BJ (cell line): ENCODE data around the gene ABCA7. TPM values are rescaled to one million over a fixed set of nuclear protein-coding genes. Genes with fewer than 3 reads are reported as not detected.

ENCODE experiments used
- CTCF ChIA-PET: fragments of 350-600 bp; formaldehyde crosslinking; extraction: SDS; loops from one replicate; lab custom pipeline; 2021; ENCODE audit warnings: antibody characterized with exemption, inconsistent platforms; lab: Yijun Ruan, JAX
- POLR2A ChIA-PET: fragments of 300-600 bp; sonication (Branson Sonifier 250); formaldehyde crosslinking; extraction: SDS; loops from one replicate; lab custom pipeline; 2021; ENCODE audit warnings: antibody characterized with exemption; lab: Charles Lee
- DNase-seq: peaks from one replicate; pipeline ENCODE4 v3.0.0-alpha.2; 2011; ENCODE audit warnings: low read depth
- H3K27me3 ChIP-seq: 2 replicates; pipeline ENCODE4 v1.6.0; 2011; ENCODE audit warnings: low read length; ENCODE audit not compliant: control insufficient read depth, insufficient read depth
- H3K36me3 ChIP-seq: 2 replicates; pipeline ENCODE4 v1.5.1; 2011; ENCODE audit warnings: low read length; ENCODE audit not compliant: control insufficient read depth, insufficient read depth
- H3K4me3 ChIP-seq: 2 replicates; pipeline ENCODE4 v1.5.1; 2011; ENCODE audit warnings: low read depth, mild to moderate bottlenecking, control low read depth, low read length
- CTCF ChIP-seq: IDR thresholded peaks from 2 replicates; pipeline ENCODE4 v1.5.1; 2011; ENCODE audit warnings: low read depth, mild to moderate bottlenecking, control low read depth, inconsistent platforms, low read length, moderate library complexity; ENCODE audit not compliant: insufficient read depth
- polyA plus RNA-seq: library from polyadenylated mRNA; depleted of rRNA; stranded (reverse); fragments of >200 nt; gene quantifications from 2 replicates; pipeline ENCODE4 v1.2.3, GENCODE V29; 2011

The ABCA7 gene
- polyA plus RNA-seq, 1 experiment: 1.9 TPM

GRCh38 chr19:1102407-1103131 is 62.7 kb downstream of the ABCA7 start:
- peak; percentile 98 for DNase-seq
- no peaks in the 10 kb centered on the region for H3K27me3 ChIP-seq
- no peak for TF ChIP-seq CTCF
- ChIA-PET POLR2A (interaction anchor here (0.6 kb wide), 1 partner anchor 489 kb away, joined by 6 read pairs; no protein-coding TSS in a partner anchor), CTCF (interaction anchor here (0.6 to 5.6 kb wide), 6 partner anchors 11 to 470 kb away, joined by 3 to 29 read pairs (median 4); partner anchors contain the start of gene CNN2)
- no peak overlapping the region for H3K4me3 ChIP-seq
- peaks cover 12% of the 10 kb centered on the region for H3K36me3 ChIP-seq

DNA sequence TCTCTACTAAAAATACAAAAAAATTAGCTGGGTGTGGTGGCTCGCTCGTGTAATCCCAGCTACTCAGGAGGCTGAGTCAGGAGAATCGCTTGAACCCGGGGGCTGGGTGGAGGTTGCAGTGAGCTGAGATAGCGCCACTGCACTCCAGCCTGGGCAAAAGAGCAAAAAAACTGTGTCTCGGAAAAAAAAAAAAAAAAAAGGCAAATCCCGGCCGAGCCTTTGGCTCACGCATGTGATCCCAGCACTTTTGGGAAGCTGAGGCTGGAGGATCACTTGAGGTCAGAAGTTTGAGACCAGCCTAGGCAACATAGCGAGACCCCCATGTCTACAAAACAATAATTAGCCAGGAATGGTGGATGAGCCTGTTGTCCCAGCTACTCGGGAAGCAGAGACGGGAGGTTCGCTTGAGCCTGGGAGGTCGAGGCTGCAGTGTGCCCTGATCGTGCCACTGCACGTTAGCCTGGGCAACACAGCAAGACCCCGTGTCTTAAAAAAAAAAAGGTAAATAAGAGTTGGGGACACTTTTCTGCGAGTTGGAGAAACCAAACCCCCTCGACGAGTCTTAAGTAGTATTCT is 63.3 kb downstream of the ABCA7 start:
- CTCF ChIA-PET: interaction anchor here (0.6 to 5.6 kb wide), 6 partner anchors 10 to 471 kb away, joined by 3 to 29 read pairs (median 4); no protein-coding TSS in a partner anchor
- POLR2A ChIA-PET: interaction anchor here (0.6 to 1.1 kb wide), 3 partner anchors 63 to 488 kb away, joined by 3 to 6 read pairs (median 4); no protein-coding TSS in a partner anchor
- Histone ChIP-seq H3K4me3 (peak overlapping the region; percentile 9), H3K27me3 (no peaks in the 10 kb centered on the region), H3K36me3 (peaks cover 14% of the 10 kb centered on the region)
- no peak for DNase-seq
- TF ChIP-seq CTCF: no peak

GRCh38 chr19:1103708-1104310 is 63.9 kb downstream of the ABCA7 start, which contains the start of gene GPX4:
GPX4 (plus strand) TSS chr19:1103994; CDS start chr19:1104044, 50 bp downstream.
- POLR2A ChIA-PET: interaction anchor here (0.6 to 1.1 kb wide), 3 partner anchors 63 to 165 kb away, joined by 3 to 4 read pairs (median 3); partner anchors contain the start of gene CIRBP
- CTCF ChIA-PET: interaction anchor here (1.9 to 5.6 kb wide), 2 partner anchors 9 to 140 kb away, joined by 5 to 29 read pairs; no protein-coding TSS in a partner anchor
- Histone ChIP-seq H3K36me3 (peaks cover 17% of the 10 kb centered on the region), H3K27me3 (no peaks in the 10 kb centered on the region), H3K4me3 (peak within 1 kb of the TSS; percentile 80)
- TF ChIP-seq CTCF: no peak
- peak; percentile 93 for DNase-seq

DNA sequence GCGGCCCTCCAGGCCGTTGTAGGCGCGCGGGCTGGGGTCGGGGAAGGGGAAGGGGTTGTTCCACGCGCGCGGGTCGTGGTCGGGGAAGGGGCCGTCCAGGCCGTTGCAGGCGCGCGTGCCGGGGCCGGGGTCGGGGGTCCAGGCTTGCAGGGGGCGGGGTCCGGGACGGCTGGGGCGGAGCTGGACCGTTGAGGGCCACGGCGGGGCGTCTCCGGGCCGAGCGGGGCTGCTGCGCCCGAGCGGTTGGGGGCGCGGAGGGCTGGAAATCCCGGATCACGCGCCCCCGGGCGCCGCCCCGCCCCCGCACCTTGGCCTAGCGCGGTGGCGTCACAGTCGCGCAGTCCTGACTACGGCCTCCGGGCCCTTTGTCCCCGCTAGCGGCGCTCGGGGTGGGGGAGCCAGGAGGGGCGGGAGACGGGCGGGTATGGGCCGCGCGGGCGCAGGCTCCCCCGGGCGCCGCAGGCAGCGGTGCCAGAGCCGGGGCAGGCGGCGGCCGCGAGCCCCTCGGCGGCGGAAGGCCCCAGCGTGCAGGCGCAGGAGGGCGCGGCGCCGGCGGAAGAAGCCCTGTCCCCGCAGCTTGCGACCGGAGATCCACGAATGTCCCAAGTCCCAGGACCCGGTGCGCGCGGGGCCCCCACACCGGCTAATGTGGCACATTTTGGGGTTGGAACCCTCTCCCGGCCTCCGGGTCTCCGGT is 64.6 kb downstream of the ABCA7 start:
- POLR2A ChIA-PET: interaction anchor here (0.6 to 1.1 kb wide), 2 partner anchors 148 to 164 kb away, joined by 3 to 4 read pairs; partner anchors contain the start of gene CIRBP
- Histone ChIP-seq H3K4me3 (peak overlapping the region; percentile 80), H3K36me3 (peaks cover 21% of the 10 kb centered on the region), H3K27me3 (no peaks in the 10 kb centered on the region)
- no peak for DNase-seq
- no peak for TF ChIP-seq CTCF
- CTCF ChIA-PET: interaction anchor here (1.1 to 5.6 kb wide), 3 partner anchors 9 to 140 kb away, joined by 3 to 29 read pairs (median 5); no protein-coding TSS in a partner anchor
